Smooth muscle cell (in vitro differentiated cells): ENCODE results near the gene OSBPL10. TPM values are rescaled to one million over a fixed set of nuclear protein-coding genes. Genes with fewer than 3 reads are reported as not detected.
A peak's percentile ranks its signal among the peaks of the same experiment; 100 is the strongest.

Experiments used
- DNase-seq: peaks from one replicate; lab custom pipeline; 2025; ENCODE audit not compliant: unreplicated experiment; lab: John Stamatoyannopoulos, UW
- H2AFZ ChIP-seq: fragments of 200-600 bp; sonication (generic); 2 replicates; pipeline ENCODE4 v1.6.0; 2016; ENCODE audit warnings: antibody characterized with exemption, low read depth, mild to moderate bottlenecking
- H3F3A ChIP-seq: fragments of 200-600 bp; sonication (generic); 2 replicates; pipeline ENCODE4 v1.6.0; 2017; ENCODE audit warnings: antibody characterized with exemption, low read depth
- H3K27ac ChIP-seq: fragments of 200-600 bp; sonication (generic); 2 replicates; pipeline ENCODE4 v1.5.1; 2016; ENCODE audit warnings: low read depth, mild to moderate bottlenecking
- H3K27me3 ChIP-seq: fragments of 200-600 bp; sonication (generic); 2 replicates; pipeline ENCODE4 v1.6.1; 2016; ENCODE audit warnings: low read depth, mild to moderate bottlenecking
- H3K36me3 ChIP-seq: fragments of 200-600 bp; sonication (generic); 2 replicates; pipeline ENCODE4 v1.5.1; 2016; ENCODE audit warnings: low read depth
- H3K4me1 ChIP-seq: fragments of 200-600 bp; sonication (generic); 2 replicates; pipeline ENCODE4 v1.5.1; 2016; ENCODE audit warnings: low read depth
- H3K4me2 ChIP-seq: fragments of 200-600 bp; sonication (generic); 2 replicates; pipeline ENCODE4 v1.6.0; 2016; ENCODE audit warnings: mild to moderate bottlenecking
- H3K4me3 ChIP-seq: fragments of 200-600 bp; sonication (generic); 2 replicates; pipeline ENCODE4 v1.5.1; 2016; ENCODE audit warnings: mild to moderate bottlenecking
- H3K79me2 ChIP-seq: fragments of 200-600 bp; sonication (generic); 2 replicates; pipeline ENCODE4 v1.6.0; 2016; ENCODE audit warnings: low read depth, mild to moderate bottlenecking
- H3K9ac ChIP-seq: fragments of 200-600 bp; sonication (generic); 2 replicates; pipeline ENCODE4 v1.6.0; 2016; ENCODE audit warnings: low read depth
- H3K9me3 ChIP-seq: fragments of 200-600 bp; sonication (generic); replicated peaks from 2 replicates; pipeline ENCODE4 v1.5.1; 2016; ENCODE audit warnings: low read depth
- H4K20me1 ChIP-seq: fragments of 200-600 bp; sonication (generic); 2 replicates; pipeline ENCODE4 v1.6.0; 2016; ENCODE audit warnings: low read depth
- WGBS: methylation state at CpG from one replicate; pipeline ENCODE4 v1.1.7; 2016; ENCODE audit warnings: low lambda C conversion rate; 5-methylcytosine and 5-hydroxymethylcytosine counted together
- polyA plus RNA-seq: library from polyadenylated mRNA; unstranded; fragments of >200 nt; fragmentation: Nextera tagmentation; extraction: Ambion mirVana; gene quantifications from 2 replicates; pipeline ENCODE4 v1.2.1, GENCODE V29; 2016
- total RNA-seq: library from RNA; depleted of rRNA; stranded (reverse); fragments of >200 nt; gene quantifications from 2 replicates; pipeline ENCODE4 v1.2.3, GENCODE V29; 2014
- TF ChIP-seq, protein P1 (sequence below): fragments of 200-600 bp; sonication (generic); IDR thresholded peaks from 2 replicates; pipeline ENCODE4 v1.5.1; 2017; ENCODE audit warnings: borderline replicate concordance, mild to moderate bottlenecking, antibody characterized with exemption; ENCODE audit not compliant: insufficient read depth, poor library complexity, severe bottlenecking

The OSBPL10 gene
- total and polyA plus RNA-seq, 2 experiments from 2014 or later: 48.9 to 91.5 TPM

DNA sequence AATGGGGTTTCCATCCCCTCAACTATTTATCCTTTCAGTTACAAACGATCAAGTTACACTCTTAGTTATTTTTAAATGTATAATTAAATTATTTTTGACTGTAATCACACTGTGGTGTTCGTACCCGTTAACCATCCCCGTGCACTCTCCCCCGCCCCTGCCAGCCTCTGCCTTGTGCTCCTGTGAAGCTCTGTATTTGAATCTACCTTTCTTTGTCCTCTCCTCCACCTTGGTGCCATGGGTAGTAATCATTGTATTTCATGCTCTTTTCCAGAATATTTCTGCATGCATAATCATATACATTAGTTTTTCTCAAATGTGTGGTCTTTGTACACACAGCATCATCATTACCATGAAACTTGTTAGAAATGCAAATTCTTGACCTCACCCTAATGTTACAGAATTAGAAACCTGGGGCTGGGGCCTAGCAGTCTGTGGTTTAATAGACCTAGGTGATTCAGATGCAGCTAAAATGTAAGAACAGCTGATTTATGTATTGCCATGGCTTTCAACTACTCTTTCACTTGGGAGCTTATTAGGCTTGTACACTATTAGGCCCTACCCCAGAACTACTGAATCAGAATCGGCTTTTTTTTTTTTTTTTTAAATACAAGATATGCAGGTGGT, 356.9 kb downstream of the OSBPL10 start:
- no peak overlapping the region for H2AFZ ChIP-seq

GRCh38 chr3:31622636-31623288, 358.3 kb downstream of the OSBPL10 start:
- H3K4me3 ChIP-seq: no peak overlapping the region
- 100% methylated on average over 4 of the region's 4 CpGs for WGBS
- H3K4me1 ChIP-seq: peaks cover 13% of the 10 kb centered on the region
- DNase-seq: no peak
- H3K4me2 ChIP-seq: no peak overlapping the region
- TF ChIP-seq, protein P1, sequence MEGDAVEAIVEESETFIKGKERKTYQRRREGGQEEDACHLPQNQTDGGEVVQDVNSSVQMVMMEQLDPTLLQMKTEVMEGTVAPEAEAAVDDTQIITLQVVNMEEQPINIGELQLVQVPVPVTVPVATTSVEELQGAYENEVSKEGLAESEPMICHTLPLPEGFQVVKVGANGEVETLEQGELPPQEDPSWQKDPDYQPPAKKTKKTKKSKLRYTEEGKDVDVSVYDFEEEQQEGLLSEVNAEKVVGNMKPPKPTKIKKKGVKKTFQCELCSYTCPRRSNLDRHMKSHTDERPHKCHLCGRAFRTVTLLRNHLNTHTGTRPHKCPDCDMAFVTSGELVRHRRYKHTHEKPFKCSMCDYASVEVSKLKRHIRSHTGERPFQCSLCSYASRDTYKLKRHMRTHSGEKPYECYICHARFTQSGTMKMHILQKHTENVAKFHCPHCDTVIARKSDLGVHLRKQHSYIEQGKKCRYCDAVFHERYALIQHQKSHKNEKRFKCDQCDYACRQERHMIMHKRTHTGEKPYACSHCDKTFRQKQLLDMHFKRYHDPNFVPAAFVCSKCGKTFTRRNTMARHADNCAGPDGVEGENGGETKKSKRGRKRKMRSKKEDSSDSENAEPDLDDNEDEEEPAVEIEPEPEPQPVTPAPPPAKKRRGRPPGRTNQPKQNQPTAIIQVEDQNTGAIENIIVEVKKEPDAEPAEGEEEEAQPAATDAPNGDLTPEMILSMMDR: no peak
- H3K36me3 ChIP-seq: no peaks in the 10 kb centered on the region
- H3F3A ChIP-seq: no peaks in the 10 kb centered on the region
- no peak overlapping the region for H3K9ac ChIP-seq
- H3K79me2 ChIP-seq: no peaks in the 10 kb centered on the region
- no peaks in the 10 kb centered on the region for H3K27me3 ChIP-seq
- H3K9me3 ChIP-seq: no peaks in the 10 kb centered on the region
- no peak overlapping the region for H2AFZ ChIP-seq
- H4K20me1 ChIP-seq: no peaks in the 10 kb centered on the region
- no peak overlapping the region for H3K27ac ChIP-seq

More for the DNA sequence above, 356.9 kb downstream of the OSBPL10 start:
- H3K9me3 ChIP-seq: no peaks in the 10 kb centered on the region
- no peak overlapping the region for H3K4me2 ChIP-seq
- peaks cover 13% of the 10 kb centered on the region for H3K4me1 ChIP-seq
- no peak for DNase-seq
- no peak overlapping the region for H3K9ac ChIP-seq
- H3K27me3 ChIP-seq: no peaks in the 10 kb centered on the region
- H3K4me3 ChIP-seq: no peak overlapping the region
- no peak overlapping the region for H3K27ac ChIP-seq
- H4K20me1 ChIP-seq: no peaks in the 10 kb centered on the region
- H3K36me3 ChIP-seq: no peaks in the 10 kb centered on the region
- 95% methylated on average over 6 of the region's 6 CpGs for WGBS
- no peaks in the 10 kb centered on the region for H3F3A ChIP-seq
- no peaks in the 10 kb centered on the region for H3K79me2 ChIP-seq
- TF ChIP-seq, protein P1: no peak

GRCh38 chr3:31621314-31621713, 359.7 kb downstream of the OSBPL10 start:
- no peaks in the 10 kb centered on the region for H3K36me3 ChIP-seq
- DNase-seq: no peak

More at GRCh38 chr3:31621314-31621713, 359.7 kb downstream of the OSBPL10 start:
- no peaks in the 10 kb centered on the region for H3K9me3 ChIP-seq
- no peak overlapping the region for H3K4me3 ChIP-seq
- no peaks in the 10 kb centered on the region for H3K27me3 ChIP-seq
- H3K9ac ChIP-seq: no peak overlapping the region
- peak overlapping the region; percentile 36 for H3K4me2 ChIP-seq
- H3K27ac ChIP-seq: peak overlapping the region; percentile 54
- peaks cover 13% of the 10 kb centered on the region for H3K4me1 ChIP-seq
- WGBS: 89% methylated on average over 3 of the region's 3 CpGs
- no peaks in the 10 kb centered on the region for H3F3A ChIP-seq
- H2AFZ ChIP-seq: no peak overlapping the region
- no peaks in the 10 kb centered on the region for H3K79me2 ChIP-seq
- no peaks in the 10 kb centered on the region for H4K20me1 ChIP-seq
- TF ChIP-seq, protein P1: no peak
